ENCODE data around the gene MAP6D1. TPM values are rescaled to one million over a fixed set of nuclear protein-coding genes. Genes with fewer than 3 reads are reported as not detected.
A peak's percentile ranks its signal among the peaks of the same experiment; 100 is the strongest.

MAP6D1 gene
- total RNA-seq, 2 donors from 2014 or later, result 0.99 to 7.0 TPM

DNA sequence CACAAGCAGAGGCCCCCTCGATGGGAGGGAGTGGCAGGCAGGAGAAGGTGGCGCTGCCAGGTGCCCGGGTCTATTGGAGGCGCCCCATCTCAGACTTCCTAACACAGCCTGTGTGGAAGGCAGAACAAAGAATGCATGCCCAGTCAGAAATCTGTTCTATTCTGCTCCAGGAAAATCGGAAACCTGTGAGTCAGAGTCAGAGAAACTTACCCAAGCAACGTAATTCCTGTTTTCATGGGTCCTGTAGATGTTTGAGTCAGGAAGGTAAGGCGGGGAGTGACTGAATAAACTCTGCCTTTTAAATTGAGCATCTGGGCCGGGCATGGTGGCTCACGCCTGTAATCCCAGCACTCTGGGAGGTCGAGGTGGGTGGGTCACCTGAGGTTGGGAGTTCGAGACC, 13.7 kb downstream of the MAP6D1 start:
- H3K36me3 ChIP-seq (replicated peaks in 1 of 2; ENCODE audit: insufficient read depth in 1 of 2, low read depth in 2 of 2), result peaks cover 6 to 13% of the 10 kb centered on the region in 2 donors
- ATAC-seq (no peak), DNase-seq (peak in 2 of 4 donors; percentile 45 to 46)
- peaks cover 50% of the 10 kb centered on the region for H3K4me1 ChIP-seq
- no peaks in the 10 kb centered on the region for H3K27me3 ChIP-seq
- no peaks in the 10 kb centered on the region for H3K9me3 ChIP-seq
- WGBS, 2 donors, result 85 to 89% methylated on average over 11 of the region's 11 CpGs
- intact Hi-C loops (cut with DNase I), result no loop called here
- H3K27ac ChIP-seq, result peak overlapping the region; percentile 79 to 95 (median 86)
- no peak overlapping the region for H3K4me3 ChIP-seq
- TF ChIP-seq, protein P1, sequence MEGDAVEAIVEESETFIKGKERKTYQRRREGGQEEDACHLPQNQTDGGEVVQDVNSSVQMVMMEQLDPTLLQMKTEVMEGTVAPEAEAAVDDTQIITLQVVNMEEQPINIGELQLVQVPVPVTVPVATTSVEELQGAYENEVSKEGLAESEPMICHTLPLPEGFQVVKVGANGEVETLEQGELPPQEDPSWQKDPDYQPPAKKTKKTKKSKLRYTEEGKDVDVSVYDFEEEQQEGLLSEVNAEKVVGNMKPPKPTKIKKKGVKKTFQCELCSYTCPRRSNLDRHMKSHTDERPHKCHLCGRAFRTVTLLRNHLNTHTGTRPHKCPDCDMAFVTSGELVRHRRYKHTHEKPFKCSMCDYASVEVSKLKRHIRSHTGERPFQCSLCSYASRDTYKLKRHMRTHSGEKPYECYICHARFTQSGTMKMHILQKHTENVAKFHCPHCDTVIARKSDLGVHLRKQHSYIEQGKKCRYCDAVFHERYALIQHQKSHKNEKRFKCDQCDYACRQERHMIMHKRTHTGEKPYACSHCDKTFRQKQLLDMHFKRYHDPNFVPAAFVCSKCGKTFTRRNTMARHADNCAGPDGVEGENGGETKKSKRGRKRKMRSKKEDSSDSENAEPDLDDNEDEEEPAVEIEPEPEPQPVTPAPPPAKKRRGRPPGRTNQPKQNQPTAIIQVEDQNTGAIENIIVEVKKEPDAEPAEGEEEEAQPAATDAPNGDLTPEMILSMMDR (IDR thresholded peaks at IDR 0.05), result no peak
- TF ChIP-seq POLR2A (IDR thresholded peaks at IDR 0.05), result no peak

DNA sequence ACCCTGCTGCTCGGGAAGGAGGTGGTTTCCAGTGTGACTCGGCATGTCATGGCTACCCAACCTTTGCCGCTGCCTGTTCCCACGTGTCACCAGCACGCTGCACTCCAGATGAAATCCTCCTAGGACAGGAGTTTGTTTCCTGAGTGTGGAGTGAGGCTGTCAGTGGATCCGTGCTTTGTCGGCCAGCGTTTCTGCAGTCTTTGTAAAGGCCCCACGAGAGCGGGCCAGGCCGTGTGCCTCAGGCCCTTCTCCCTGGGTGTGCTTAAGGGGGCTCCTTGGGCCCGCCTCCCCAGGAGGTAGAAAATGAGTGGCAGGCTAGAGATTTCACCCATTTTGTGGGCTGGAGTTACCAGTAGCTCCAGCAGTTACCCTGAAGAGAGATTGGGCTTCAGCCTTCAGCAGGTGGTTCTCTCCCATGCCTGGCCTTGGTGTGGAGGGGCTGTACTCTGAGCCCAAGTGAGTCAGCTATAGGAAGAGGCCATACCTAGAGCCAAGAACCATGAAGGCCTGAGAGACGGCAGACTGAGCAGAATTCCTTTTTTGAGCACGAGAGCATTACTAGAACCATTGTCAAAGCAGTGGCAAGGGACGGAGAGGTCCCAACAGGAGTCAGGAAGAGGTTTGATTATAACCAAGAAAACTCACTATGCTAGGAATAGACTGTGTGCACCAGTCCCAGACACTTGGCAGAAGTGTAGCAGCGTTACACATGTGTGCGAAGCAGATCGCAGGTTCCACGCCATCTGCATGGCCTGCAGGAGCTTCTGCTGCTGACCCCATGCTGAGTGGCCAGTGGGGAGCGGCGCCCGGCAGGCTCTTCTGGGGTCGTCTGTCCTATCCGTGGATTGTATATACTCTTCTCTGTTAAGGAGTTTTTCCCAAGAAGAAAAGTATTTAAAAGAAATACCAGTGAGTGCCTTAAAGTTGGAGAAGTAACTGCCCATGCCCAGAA, 14.5 kb downstream of the MAP6D1 start:
- Histone ChIP-seq H3K27me3 (no peaks in the 10 kb centered on the region), H3K27ac (peak overlapping the region; percentile 79 to 95 (median 86)), H3K9me3 (no peaks in the 10 kb centered on the region), H3K4me1 (peaks cover 50% of the 10 kb centered on the region), H3K36me3 (replicated peaks in 1 of 2; ENCODE audit: insufficient read depth in 1 of 2, low read depth in 2 of 2) (peaks cover 6 to 8% of the 10 kb centered on the region in 2 donors), H3K4me3 (no peak overlapping the region)
- peak; percentile 77 to 90 (median 90) for DNase-seq
- TF ChIP-seq, protein P1 (IDR thresholded peaks at IDR 0.05), result no peak
- peak in 2 of 3 donors; percentile 32 to 34 for TF ChIP-seq POLR2A (IDR thresholded peaks at IDR 0.05)
- intact Hi-C loops (cut with DNase I), result no loop called here
- ATAC-seq, result peak; percentile 91
- WGBS, 2 donors, result 41 to 62% methylated on average over 18 to 24 of the region's 24 CpGs

DNA sequence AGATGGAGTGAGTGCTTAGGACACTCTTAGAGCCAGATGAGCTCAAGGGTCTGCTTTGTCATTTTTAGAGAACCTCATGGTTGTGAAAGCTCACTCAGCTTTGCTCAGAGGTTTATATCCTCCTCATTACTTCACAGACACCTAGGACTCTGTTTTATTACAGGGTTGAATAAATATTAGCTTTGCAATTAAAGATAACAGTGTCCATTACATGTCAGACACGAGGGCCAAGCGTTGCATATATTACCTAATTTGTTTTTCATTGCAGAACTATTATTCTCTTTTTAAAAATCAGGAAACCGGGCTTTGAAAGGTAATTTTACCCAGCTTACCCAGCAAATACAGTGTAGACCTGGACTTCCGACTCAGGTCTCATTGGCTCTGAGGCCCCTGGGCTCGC, 16.1 kb downstream of the MAP6D1 start:
- Histone ChIP-seq H3K36me3 (replicated peaks in 1 of 2; ENCODE audit: insufficient read depth in 1 of 2, low read depth in 2 of 2) (peaks cover 8 to 11% of the 10 kb centered on the region in 2 donors), H3K27ac (peak overlapping the region; percentile 77 to 87 (median 82)), H3K4me1 (peaks cover 50% of the 10 kb centered on the region), H3K27me3 (no peaks in the 10 kb centered on the region), H3K4me3 (no peak overlapping the region), H3K9me3 (no peaks in the 10 kb centered on the region)
- DNase-seq (peak in 3 of 4 donors; percentile 20 to 36 (median 35)), ATAC-seq (peak; percentile 75)
- TF ChIP-seq POLR2A (IDR thresholded peaks at IDR 0.05), result no peak
- TF ChIP-seq, protein P1 (IDR thresholded peaks at IDR 0.05), result no peak
- WGBS, 2 donors, result 42 to 46% methylated on average over 5 of the region's 5 CpGs
- intact Hi-C loops (cut with DNase I), result no loop called here

DNA sequence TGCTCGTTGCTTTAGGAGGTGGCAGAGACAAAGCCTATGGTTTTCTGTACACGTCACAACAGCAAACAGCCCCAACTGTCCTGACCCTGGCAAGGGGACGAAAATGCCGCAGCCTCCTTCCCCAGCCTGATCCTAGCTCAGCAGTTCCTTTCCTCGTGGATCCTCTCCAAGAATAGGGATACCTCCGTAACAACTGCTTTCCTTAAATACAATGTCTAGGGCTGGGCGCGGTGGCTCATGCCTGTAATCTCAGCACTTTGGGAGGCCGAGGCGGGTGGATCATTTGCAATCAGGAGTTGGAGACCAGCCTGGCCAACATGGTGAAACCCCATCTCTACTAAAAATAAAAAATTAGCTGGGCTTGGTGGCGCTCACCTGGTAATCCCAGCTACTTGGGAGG, 17.0 kb downstream of the MAP6D1 start:
- peak overlapping the region in 3 of 4 donors; percentile 38 to 85 (median 79) for H3K27ac ChIP-seq
- ATAC-seq (no peak), DNase-seq (no peak)
- H3K9me3 ChIP-seq, result no peaks in the 10 kb centered on the region
- peaks cover 8 to 13% of the 10 kb centered on the region in 2 donors for H3K36me3 ChIP-seq (replicated peaks in 1 of 2; ENCODE audit: insufficient read depth in 1 of 2, low read depth in 2 of 2)
- H3K4me1 ChIP-seq, result peaks cover 49% of the 10 kb centered on the region
- H3K4me3 ChIP-seq, result no peak overlapping the region
- H3K27me3 ChIP-seq, result no peaks in the 10 kb centered on the region
- 93 to 94% methylated on average over 11 of the region's 11 CpGs for WGBS, 2 donors
- TF ChIP-seq, protein P1 (IDR thresholded peaks at IDR 0.05), result no peak
- no peak for TF ChIP-seq POLR2A (IDR thresholded peaks at IDR 0.05)
- intact Hi-C loops (cut with DNase I), result no loop called here

Measured in body of pancreas (tissue), 4 donors.